Right lobe of liver (tissue), 6 donors: Measurements from ENCODE around the gene TXNDC8. TPM values are rescaled to one million over a fixed set of nuclear protein-coding genes. Genes with fewer than 3 reads are reported as not detected.
A peak's percentile ranks its signal among the peaks of the same experiment; 100 is the strongest.

Experiments used
- ATAC-seq, 4 donors: fragments of 200-7000 bp; cut with Tn5 transposase; one replicate each; pipeline ENCODE4 v1.9.1; 2020; ENCODE audit warnings: mild to moderate bottlenecking in 4 of 4, moderate library complexity in 4 of 4
- DNase-seq, 3 donors: peaks; one replicate each; pipeline ENCODE4 v3.0.0-alpha.2; 2020
- H3K27ac ChIP-seq, 3 donors: fragments of 200-600 bp; one replicate each; pipeline ENCODE4 v1.8.0; 2022
- H3K27me3 ChIP-seq, 2 donors: fragments of 200-600 bp; one replicate each; pipeline ENCODE4 v1.8.0; 2022
- H3K36me3 ChIP-seq, 4 donors: fragments of 200-600 bp; sonication (generic) in 1 of 4; one replicate each; pipeline versions ENCODE4 v1.5.1 to v1.8.0; 2017 to 2022; ENCODE audit warnings: control low read depth in 1 of 4
- H3K4me1 ChIP-seq, 4 donors: fragments of 200-600 bp; sonication (generic) in 1 of 4; one replicate each; pipeline versions ENCODE4 v1.5.1 to v1.8.0; 2017 to 2022; ENCODE audit warnings: control low read depth in 1 of 4
- H3K4me3 ChIP-seq, 3 donors: fragments of 200-600 bp; one replicate each; pipeline ENCODE4 v1.8.0; 2022
- H3K9me3 ChIP-seq, 4 donors: fragments of 200-600 bp; sonication (generic) in 1 of 4; one replicate each; pipeline versions ENCODE4 v1.5.1 to v1.8.0; 2017 to 2022; ENCODE audit warnings: control low read depth in 1 of 4
- CTCF ChIP-seq, 4 donors: fragments of 200-600 bp in 3 of 4; fragments of 450-650 bp in 1 of 4; IDR thresholded peaks; one replicate each; pipeline versions ENCODE4 v1.5.1 to v1.8.0; 2016 to 2022; ENCODE audit warnings: antibody characterized with exemption in 4 of 4, mild to moderate bottlenecking in 2 of 4
- POLR2A ChIP-seq: fragments of 450-650 bp; IDR thresholded peaks from one replicate; pipeline ENCODE4 v1.6.1; 2017; ENCODE audit warnings: antibody characterized with exemption, mild to moderate bottlenecking
- WGBS: methylation state at CpG from one replicate; pipeline ENCODE4 v1.1.6; 2018; ENCODE audit warnings: low coverage, low lambda C conversion rate; ENCODE audit not compliant: insufficient coverage; ENCODE audit errors: missing lambda C conversion rate; 5-methylcytosine and 5-hydroxymethylcytosine counted together
- intact Hi-C, 2 donors: fragments of 100-400 bp; cut with DNase I; formaldehyde crosslinking; loops; one replicate each; pipeline versions ENCODE4 v1.11.2 to v1.14.1; 2022
- total RNA-seq, 6 experiments: library from RNA; depleted of rRNA in 2 of 6; stranded (reverse); fragments of >200 nt in 2 of 6; fragmentation: NEBNext Ultra II Directional in 3 of 6; extraction: Animal tissue kit (Norgen Biotek cat#: 25700) in 3 of 6; gene quantifications; one replicate each; pipeline versions ENCODE4 v1.1.0 to v1.2.4, GENCODE V29; 2016 to 2023
- donor health status: DM: no; HTN: yes; CAD: no.
- donor health status: DM: no; HTN: no; CAD: no.
- donor health status: DM: no; HTN: no; CAD: no.
- donor health status: DM: no; HTN: yes; CAD: no.
- donor health status: DM: no; HTN: yes; CAD: no.

Gene TXNDC8
- total RNA-seq, 6 experiments from 2014 or later, result not detected

GRCh38 chr9:110284211-110284844 is 53.3 kb downstream of the TXNDC8 start:
- 45% methylated on average over 6 of the region's 6 CpGs for WGBS
- ATAC-seq (peak in 2 of 4 donors; percentile 12 to 33), DNase-seq (no peak)
- Histone ChIP-seq H3K4me1 (peaks cover 0 to 34% (median 12%) of the 10 kb centered on the region in 4 donors), H3K36me3 (no peaks in the 10 kb centered on the region), H3K27ac (peak overlapping the region in 2 of 3 donors; percentile 7 to 77), H3K4me3 (no peak overlapping the region), H3K9me3 (no peaks in the 10 kb centered on the region), H3K27me3 (no peaks in the 10 kb centered on the region)
- no peak for TF ChIP-seq CTCF (IDR thresholded peaks at IDR 0.05)
- TF ChIP-seq POLR2A, result no peak
- intact Hi-C loops, result no loop called here

GRCh38 chr9:110283751-110284150 is 53.9 kb downstream of the TXNDC8 start:
- Histone ChIP-seq H3K9me3 (no peaks in the 10 kb centered on the region), H3K4me1 (peaks cover 0 to 34% (median 12%) of the 10 kb centered on the region in 4 donors), H3K27ac (peak overlapping the region in 2 of 3 donors; percentile 7 to 77), H3K27me3 (no peaks in the 10 kb centered on the region), H3K36me3 (no peaks in the 10 kb centered on the region), H3K4me3 (no peak overlapping the region)
- no peak for TF ChIP-seq POLR2A
- TF ChIP-seq CTCF (IDR thresholded peaks at IDR 0.05), result no peak
- 24% methylated on average over 1 of the region's 1 CpG for WGBS
- ATAC-seq (peak; percentile 74 to 92 (median 80)), DNase-seq (no peak)
- intact Hi-C loops, result no loop called here

- Histone ChIP-seq H3K4me3 (no peak overlapping the region), H3K27ac (peak overlapping the region in 2 of 3 donors; percentile 8 to 77)
- intact Hi-C loops, result no loop called here
Observed at GRCh38 chr9:110282739-110283081, 55.0 kb downstream of the TXNDC8 start.

GRCh38 chr9:110282018-110282738 is 55.5 kb downstream of the TXNDC8 start:
- ATAC-seq (peak; percentile 33 to 79 (median 53)), DNase-seq (no peak)
- Histone ChIP-seq H3K9me3 (no peaks in the 10 kb centered on the region), H3K4me3 (no peak overlapping the region), H3K4me1 (peaks cover 0 to 34% (median 12%) of the 10 kb centered on the region in 4 donors), H3K27ac (peak overlapping the region in 2 of 3 donors; percentile 8 to 77), H3K27me3 (no peaks in the 10 kb centered on the region), H3K36me3 (no peaks in the 10 kb centered on the region)
- WGBS, result 19% methylated on average over 4 of the region's 4 CpGs
- intact Hi-C loops, result no loop called here
- no peak for TF ChIP-seq POLR2A

More at GRCh38 chr9:110282739-110283081, 55.0 kb downstream of the TXNDC8 start:
- TF ChIP-seq CTCF (IDR thresholded peaks at IDR 0.05) (no peak), POLR2A (no peak)
- ATAC-seq, result peak in 2 of 4 donors; percentile 30 to 33
- Histone ChIP-seq H3K4me1 (peaks cover 0 to 34% (median 12%) of the 10 kb centered on the region in 4 donors), H3K9me3 (no peaks in the 10 kb centered on the region), H3K27me3 (no peaks in the 10 kb centered on the region), H3K36me3 (no peaks in the 10 kb centered on the region)
- no peak for DNase-seq
- 49% methylated on average over 6 of the region's 6 CpGs for WGBS

GRCh38 chr9:110278080-110278707 is 59.5 kb downstream of the TXNDC8 start:
- Histone ChIP-seq H3K4me3 (no peak overlapping the region), H3K27me3 (no peaks in the 10 kb centered on the region), H3K9me3 (no peaks in the 10 kb centered on the region), H3K27ac (no peak overlapping the region), H3K36me3 (no peaks in the 10 kb centered on the region), H3K4me1 (peaks cover 0 to 22% (median 6%) of the 10 kb centered on the region in 4 donors)
- WGBS, result 82% methylated on average over 3 of the region's 3 CpGs
- no peak for DNase-seq
- intact Hi-C loops, result no loop called here
- TF ChIP-seq CTCF (IDR thresholded peaks at IDR 0.05), result no peak
- TF ChIP-seq POLR2A, result no peak
- ATAC-seq, result no peak
